ENCODE results near the gene ADD3.

- TF ChIP-seq MYC (IDR thresholded peaks at IDR 0.05; ENCODE audit: low read depth, low read length) (no peak), POLR2A (IDR thresholded peaks at IDR 0.05; ENCODE audit: extremely low read depth, insufficient read length) (no peak)
Measured at GRCh38 chr10:110074758-110075671, 67.2 kb downstream of the ADD3 start.

All from NB4 (cell line).